HG02852 (cell line): ENCODE data around the gene KLHL26.
"Not testable (repeated sequence)": the region's sequence is repeated elsewhere in the genome, so short reads cannot be mapped to it uniquely, and the experiment has no call there.

Experiments
- ATAC-seq: cut with Tn5 transposase; IDR thresholded peaks from one replicate; pipeline ENCODE4 v1.9.1; 2021; ENCODE audit warnings: mild to moderate bottlenecking, moderate library complexity; ENCODE audit not compliant: unreplicated experiment

KLHL26 gene

GRCh38 chr19:18662972-18663732 is 26.3 kb downstream of the KLHL26 start:
- no peak for ATAC-seq

- no peak for ATAC-seq
These were observed 27.2 kb downstream of the KLHL26 start for GRCh38 chr19:18663940-18664530.

GRCh38 chr19:18665771-18666202 is 29.0 kb downstream of the KLHL26 start:
- ATAC-seq = no peak

DNA sequence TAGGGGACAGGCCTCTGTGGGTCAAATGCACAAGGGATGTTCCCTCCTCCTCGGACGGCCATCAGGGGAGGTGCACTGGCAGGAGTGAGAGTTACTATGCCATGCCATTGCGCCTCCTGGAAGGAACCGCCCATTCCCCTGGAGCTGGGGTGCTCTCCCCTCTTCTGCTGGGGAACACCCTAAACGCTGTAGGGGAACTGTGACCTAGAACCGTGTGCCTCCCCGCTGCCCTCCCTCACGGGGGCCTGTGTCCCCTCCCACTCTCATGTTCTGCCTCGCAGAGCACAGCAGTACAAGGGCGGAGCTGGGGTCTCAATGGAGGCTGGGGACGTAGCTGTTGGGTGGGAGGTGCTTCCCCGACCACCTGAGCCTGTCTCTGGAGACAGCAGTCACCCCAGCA is 29.5 kb downstream of the KLHL26 start:
- ATAC-seq = no peak

- no peak for ATAC-seq
These were observed 30.0 kb downstream of the KLHL26 start for GRCh38 chr19:18666784-18667183.

- no peak for ATAC-seq
These were observed 30.9 kb downstream of the KLHL26 start for GRCh38 chr19:18667531-18668251.

DNA sequence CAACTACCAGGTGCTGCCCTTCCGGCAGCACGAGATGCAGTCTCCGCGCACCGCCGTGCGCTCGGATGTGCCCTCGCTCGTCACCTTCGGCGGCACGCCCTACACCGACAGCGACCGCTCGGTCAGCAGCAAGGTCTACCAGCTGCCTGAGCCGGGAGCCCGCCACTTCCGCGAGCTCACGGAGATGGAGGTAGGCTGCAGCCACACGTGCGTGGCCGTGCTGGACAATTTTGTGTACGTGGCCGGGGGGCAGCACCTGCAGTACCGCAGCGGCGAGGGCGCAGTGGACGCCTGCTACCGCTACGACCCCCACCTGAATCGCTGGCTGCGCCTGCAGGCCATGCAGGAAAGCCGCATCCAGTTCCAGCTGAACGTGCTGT is 31.4 kb downstream of the KLHL26 start:
- no peak for ATAC-seq

- no peak for ATAC-seq
These were observed 32.1 kb downstream of the KLHL26 start for GRCh38 chr19:18668744-18669523.

DNA sequence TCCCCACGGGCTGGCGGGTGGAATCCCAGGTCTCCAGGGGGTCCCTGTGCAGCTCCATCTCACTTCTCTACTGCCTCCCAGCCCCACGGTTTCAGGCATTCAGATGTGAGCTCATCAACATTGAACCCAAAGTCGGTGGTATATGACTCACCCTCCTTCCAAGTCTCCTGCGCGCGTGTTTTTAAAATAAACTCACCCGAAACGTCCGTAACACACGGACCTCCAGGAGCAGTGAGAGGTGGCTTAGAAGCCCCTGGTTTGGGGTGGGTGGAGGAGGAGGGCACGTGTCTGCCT is 32.6 kb downstream of the KLHL26 start:
- no peak for ATAC-seq

GRCh38 chr19:18669883-18670282 is 33.1 kb downstream of the KLHL26 start:
- ATAC-seq = no peak

DNA sequence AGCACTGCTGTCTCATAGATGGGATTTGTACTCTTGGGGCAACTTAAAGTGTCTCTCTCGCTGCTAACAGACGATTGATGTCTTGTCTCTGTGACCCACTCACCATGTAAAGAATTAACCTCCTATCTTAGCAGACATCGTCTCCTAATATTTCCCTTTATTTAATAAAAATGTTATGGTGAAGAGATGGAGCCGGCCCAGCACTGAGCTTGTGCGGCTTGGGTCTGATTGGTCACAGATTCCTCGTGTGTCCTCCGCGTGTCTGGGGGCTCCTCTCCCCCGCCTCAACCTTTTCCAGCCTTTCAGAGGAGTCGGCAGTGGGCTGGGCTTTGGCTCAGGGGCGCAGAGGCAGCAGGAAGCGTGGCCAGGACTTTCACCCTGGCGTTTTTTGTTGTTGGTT is 33.5 kb downstream of the KLHL26 start:
- ATAC-seq = no peak

GRCh38 chr19:18671303-18672043 is 34.6 kb downstream of the KLHL26 start:
- no peak for ATAC-seq

- no peak for ATAC-seq
These were observed 35.2 kb downstream of the KLHL26 start for GRCh38 chr19:18672044-18672451.

DNA sequence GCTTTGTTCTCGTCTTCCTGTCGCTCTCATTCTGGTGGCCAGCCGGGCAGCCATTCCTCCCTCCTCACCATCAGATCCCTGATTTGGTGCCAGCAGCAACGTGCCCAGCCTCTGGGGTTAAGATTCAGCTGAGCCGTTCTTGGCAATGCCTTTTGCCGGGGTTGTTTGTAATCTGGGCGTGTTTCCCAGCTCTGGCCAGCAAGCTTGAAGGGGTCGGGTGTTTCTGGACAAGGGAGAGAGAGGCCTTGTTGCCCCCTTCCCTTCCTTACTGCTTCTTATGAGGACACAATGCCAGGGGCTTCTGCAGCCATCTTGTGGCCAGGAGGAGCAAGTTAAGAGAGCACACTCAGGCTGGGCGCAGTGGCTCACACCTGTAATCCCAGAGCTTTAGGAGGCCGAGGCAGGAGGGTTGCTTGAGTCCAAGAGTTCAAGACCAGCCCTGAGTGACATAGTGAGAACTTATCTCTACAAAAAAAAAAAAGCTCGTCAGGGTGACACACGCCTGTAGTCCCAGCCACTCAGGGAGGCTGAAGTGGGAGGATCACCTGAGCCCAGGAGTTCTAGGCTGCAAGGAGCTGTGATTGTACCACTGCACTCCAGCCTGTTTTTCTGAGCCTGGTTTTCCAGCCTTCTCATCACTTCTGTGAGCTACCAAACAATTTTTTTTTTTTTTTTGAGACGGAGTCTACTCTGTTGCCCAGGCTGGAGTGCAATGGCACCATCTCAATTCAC is 35.9 kb downstream of the KLHL26 start:
- ATAC-seq = no peak

DNA sequence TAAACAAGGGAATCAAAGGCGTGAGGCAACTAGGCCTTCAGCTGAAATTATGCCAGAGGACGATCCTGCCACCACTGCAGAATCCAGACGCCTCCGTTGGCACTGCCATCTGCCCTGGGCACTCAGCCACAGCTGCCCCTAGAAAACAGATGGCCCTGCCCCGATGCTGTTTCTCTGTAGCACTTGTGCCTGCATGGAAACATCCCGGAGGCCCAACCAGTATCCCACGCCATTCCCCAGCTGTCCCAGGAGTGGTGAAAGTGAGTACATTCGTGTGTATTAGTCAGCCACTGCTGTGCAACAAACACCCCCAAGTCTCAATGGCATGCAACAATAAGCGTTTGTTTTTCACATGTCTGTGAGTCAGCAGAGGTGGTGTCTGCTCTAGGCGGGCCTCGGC is 37.8 kb downstream of the KLHL26 start:
- no peak for ATAC-seq

DNA sequence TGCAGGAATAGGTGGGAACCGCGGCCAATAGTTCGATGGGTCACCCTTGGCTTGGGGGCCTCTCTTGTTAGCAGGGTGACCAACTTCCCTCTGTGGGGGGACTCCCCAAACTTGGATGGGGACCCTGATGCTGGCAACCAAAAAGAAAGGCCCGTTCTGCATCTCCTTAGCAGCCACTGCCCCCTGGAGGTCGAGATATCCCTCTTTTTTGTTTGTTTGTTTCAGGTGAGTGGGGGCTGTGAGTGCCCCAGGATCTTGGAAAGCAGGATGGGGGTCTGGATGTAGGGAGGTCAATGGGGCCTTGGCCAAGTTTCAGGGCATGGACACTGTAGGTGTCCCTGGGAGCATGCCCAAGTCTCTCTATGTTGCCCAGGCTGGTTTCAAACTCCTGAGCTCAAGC is 39.0 kb downstream of the KLHL26 start:
- ATAC-seq = no peak

DNA sequence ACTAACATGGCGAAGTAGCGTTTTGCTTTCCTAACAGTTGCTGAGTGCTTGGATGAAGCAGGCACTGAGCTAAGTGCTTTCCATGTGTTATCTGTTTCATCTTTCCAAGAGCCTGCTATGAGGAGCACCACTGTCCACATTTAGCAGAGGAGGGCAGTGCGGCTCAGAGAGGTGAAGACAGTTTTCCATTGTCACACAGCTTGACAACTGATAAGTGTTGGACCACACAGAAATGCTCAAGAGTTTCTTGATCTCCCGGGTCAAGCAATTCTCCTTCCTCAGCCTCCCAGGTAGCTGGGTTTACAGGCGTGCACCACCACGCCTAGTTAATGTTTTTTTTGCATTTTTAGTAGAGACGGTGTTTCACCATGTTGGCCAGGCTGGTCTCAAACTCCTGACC is 39.9 kb downstream of the KLHL26 start:
- no peak for ATAC-seq

GRCh38 chr19:18677156-18677555 is 40.3 kb downstream of the KLHL26 start:
- ATAC-seq = no peak

- ATAC-seq = not testable (repeated sequence)
These were observed 43.3 kb downstream of the KLHL26 start for GRCh38 chr19:18680148-18680547.

GRCh38 chr19:18682807-18683108 is 45.9 kb downstream of the KLHL26 start:
- ATAC-seq = no peak
